ENCODE results near the gene TXNDC15.
"Not testable (repeated sequence)": the region's sequence is repeated elsewhere in the genome, so short reads cannot be mapped to it uniquely, and the experiment has no call there.

Gene TXNDC15

GRCh38 chr5:134873987-134874830 is at the start of gene TXNDC15:
TXNDC15 (plus strand) TSS chr5:134874371; CDS start chr5:134874428, 57 bp downstream.
- DNase-seq: peak; percentile 85

GRCh38 chr5:134824681-134825080 is 49.5 kb upstream of the TXNDC15 start:
- no peak for DNase-seq

- DNase-seq: no peak
Measured at GRCh38 chr5:134825212-134825611, 49.0 kb upstream of the TXNDC15 start.

- no peak for DNase-seq
Measured at GRCh38 chr5:134833340-134834032, 40.7 kb upstream of the TXNDC15 start.

GRCh38 chr5:134835623-134836022 is 38.5 kb upstream of the TXNDC15 start:
- DNase-seq: no peak

GRCh38 chr5:134837530-134838181 is 36.5 kb upstream of the TXNDC15 start:
- no peak for DNase-seq

- not testable (repeated sequence) for DNase-seq
Measured at GRCh38 chr5:134838361-134838760, 35.8 kb upstream of the TXNDC15 start.

- DNase-seq: no peak
Measured at GRCh38 chr5:134840811-134841210, 33.4 kb upstream of the TXNDC15 start.

- no peak for DNase-seq
Measured at GRCh38 chr5:134844252-134844651, 29.9 kb upstream of the TXNDC15 start.

- DNase-seq: no peak
Measured at GRCh38 chr5:134845335-134845851, 28.8 kb upstream of the TXNDC15 start.

- DNase-seq: peak; percentile 90
Measured at GRCh38 chr5:134845852-134846640, 28.1 kb upstream of the TXNDC15 start, which contains the start of gene C5orf24. C5orf24 (plus strand) TSS chr5:134845968; CDS start chr5:134854901, 8,933 bp downstream.

GRCh38 chr5:134846641-134846960 is 27.6 kb upstream of the TXNDC15 start:
- no peak for DNase-seq

GRCh38 chr5:134849434-134849933 is 24.7 kb upstream of the TXNDC15 start:
- not testable (repeated sequence) for DNase-seq

GRCh38 chr5:134851307-134851923 is 22.8 kb upstream of the TXNDC15 start:
- no peak for DNase-seq

GRCh38 chr5:134856465-134856864 is 17.7 kb upstream of the TXNDC15 start:
- not testable (repeated sequence) for DNase-seq

GRCh38 chr5:134857401-134857800 is 16.8 kb upstream of the TXNDC15 start:
- no peak for DNase-seq

- no peak for DNase-seq
Measured at GRCh38 chr5:134864707-134865106, 9.5 kb upstream of the TXNDC15 start.

GRCh38 chr5:134873494-134873893 is 677 bp upstream of the TXNDC15 start:
- DNase-seq: no peak

- DNase-seq: peak; percentile 53
Measured at GRCh38 chr5:134874831-134875655, 872 bp downstream of the TXNDC15 start.

GRCh38 chr5:134877159-134877558 is 3.0 kb downstream of the TXNDC15 start:
- no peak for DNase-seq

- no peak for DNase-seq
Measured at GRCh38 chr5:134878403-134878802, 4.2 kb downstream of the TXNDC15 start.
